GM18873 (cell line): ENCODE results near the gene RIMS4.

ENCODE experiments used
- ATAC-seq: cut with Tn5 transposase; IDR thresholded peaks from one replicate; pipeline ENCODE4 v1.9.1; 2021; ENCODE audit warnings: mild to moderate bottlenecking, moderate library complexity, moderate number of reproducible peaks; ENCODE audit not compliant: unreplicated experiment, low FRiP score

Gene RIMS4

DNA sequence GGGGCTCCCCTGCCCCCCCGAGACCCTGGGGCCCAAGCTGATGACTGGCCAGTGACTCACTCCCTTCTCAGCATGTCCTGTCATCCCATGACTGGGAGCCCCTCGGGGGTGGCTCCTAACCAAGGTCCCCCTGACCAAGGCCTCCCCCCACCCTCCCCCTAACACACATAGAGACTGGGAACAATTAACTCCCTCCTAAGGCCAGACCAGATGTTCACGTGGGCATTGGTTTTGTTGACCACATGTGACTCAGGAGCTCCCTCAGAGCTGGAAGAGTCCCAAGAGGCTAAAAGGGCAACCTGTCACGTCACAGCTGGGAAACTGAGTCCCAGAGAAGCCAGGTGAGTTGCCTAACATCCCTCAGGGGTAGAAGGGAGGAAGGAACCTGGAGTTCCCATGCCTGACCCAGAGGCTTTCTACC is 105.8 kb downstream of the RIMS4 start:
- ATAC-seq: no peak

DNA sequence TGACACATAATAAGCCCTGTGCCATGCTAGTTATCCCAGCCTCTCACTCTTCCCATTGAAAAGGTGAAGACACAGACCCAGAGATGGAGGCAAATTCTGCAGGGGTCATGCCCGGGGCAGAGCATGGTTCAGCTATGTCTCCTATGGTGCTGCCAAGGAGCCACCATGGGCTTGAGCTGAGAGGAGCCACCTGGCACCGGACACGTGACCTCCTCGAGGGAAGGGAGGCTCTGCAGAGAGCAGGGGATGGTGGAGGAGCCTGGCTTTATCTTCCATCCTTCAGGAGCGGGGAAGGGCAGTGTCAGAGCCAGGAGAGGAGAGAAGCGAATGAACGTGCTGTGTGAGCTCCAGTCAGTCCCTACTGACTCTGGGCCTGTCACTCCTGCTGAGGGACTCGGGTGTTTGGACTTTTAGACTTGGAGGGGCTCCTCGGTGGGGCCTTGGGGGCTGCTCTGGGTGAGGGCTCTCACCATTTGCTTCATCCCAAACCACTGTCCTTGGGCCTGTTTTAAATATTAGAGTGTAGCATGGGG is 106.3 kb downstream of the RIMS4 start:
- ATAC-seq: no peak

DNA sequence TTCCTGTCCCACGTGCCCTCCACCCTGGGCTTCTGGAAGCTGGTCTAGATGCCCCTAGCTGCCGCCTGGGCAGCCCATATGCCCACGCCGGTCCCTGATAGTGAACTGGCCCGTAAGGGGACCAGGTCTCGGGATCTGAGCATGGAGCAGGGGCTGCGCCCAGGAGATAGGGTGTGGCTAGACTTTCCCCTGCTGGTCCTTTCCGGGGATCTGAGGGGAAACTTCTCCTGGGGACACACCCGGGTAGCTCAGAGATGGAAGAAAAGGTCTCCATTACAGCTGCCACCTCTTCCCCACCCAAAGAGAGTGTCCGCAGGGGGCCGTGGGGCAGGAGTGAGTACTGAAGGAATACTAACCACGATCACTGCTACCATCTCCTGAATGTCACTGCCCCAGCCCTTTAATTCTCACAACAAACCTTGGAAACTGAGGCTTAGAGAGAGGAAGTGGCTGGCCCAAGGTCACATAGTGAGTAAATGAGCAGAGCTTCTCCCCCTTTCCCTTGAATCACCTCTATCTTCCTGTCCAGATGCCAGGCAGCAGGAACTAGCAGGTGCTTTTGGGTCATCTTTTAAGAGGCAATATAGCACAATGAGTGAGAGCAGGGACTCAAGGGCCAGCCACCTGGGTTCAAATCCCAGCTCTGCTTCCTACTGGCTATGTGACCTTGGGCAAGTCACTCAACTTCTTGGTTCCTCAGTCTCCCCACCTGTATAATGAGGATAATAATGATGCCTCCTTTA is 107.0 kb downstream of the RIMS4 start:
- ATAC-seq: no peak

DNA sequence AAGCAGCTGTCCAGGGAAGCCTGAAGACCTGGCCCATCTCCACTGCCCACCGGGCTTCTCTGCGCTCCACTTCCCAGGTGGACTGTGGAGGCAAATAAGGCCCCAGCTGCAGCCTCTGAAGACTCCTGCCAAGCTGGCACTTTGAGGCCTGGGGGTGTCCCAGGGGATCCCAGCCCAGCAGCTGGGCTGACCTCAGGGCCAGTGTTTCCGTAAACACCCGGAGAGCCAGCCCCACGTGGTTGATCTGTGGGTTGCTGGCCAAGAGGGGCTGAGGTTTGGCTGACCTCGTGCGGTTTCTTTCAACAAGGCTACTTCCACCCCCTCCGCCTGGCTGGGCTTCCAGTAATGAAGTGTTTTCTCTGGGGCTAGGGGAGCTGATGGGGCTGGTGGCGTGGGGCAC is 107.6 kb downstream of the RIMS4 start:
- no peak for ATAC-seq

DNA sequence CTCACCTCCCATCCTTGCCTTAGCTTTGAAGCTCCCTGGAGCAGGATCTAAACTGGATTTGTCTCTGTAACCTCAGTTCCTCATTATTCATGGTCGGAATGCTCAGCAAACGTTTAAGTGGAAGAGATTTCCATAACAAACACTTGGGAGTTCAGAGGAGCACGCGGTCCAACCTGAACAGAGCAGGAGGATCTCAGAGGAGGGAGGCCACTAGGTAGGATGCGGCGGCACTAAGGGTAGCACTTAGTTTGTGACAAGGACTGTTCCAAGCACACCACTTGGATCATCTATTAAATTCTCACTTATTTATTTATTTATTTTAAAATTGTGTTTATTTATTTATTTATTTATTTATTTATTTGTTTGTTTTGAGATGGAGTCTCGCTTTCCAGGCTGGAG is 108.5 kb downstream of the RIMS4 start:
- ATAC-seq: no peak
